ENCODE results near the gene RAB3IP.

- TF ChIP-seq POLR2AphosphoS5 (IDR thresholded peaks at IDR 0.05): no peak
- TF ChIP-seq POLR2A (IDR thresholded peaks at IDR 0.05): no peak
- TF ChIP-seq CTCF (IDR thresholded peaks at IDR 0.05): no peak
Measured at GRCh38 chr12:69851976-69852375, 113.3 kb downstream of the RAB3IP start.

Measured in breast epithelium (tissue), 3 donors.